ENCODE measurements around the gene PRPF40A. TPM values are rescaled to one million over a fixed set of nuclear protein-coding genes. Genes with fewer than 3 reads are reported as not detected.

The PRPF40A gene
- total RNA-seq, 2 donors from 2014 or later, result 62.0 to 133 TPM

GRCh38 chr2:152609699-152610098 is 107.6 kb downstream of the PRPF40A start:
- Histone ChIP-seq H3K27me3 (replicated peaks; ENCODE audit: insufficient read depth) (no peaks in the 10 kb centered on the region), H3K4me3 (no peak overlapping the region), H3K4me1 (ENCODE audit: control insufficient read depth in 1 of 2, low read depth in 2 of 2) (peaks cover 19 to 30% of the 10 kb centered on the region in 2 donors), H3K36me3 (peaks cover under 1% of the 10 kb centered on the region), H3K27ac (no peak overlapping the region), H3K9me3 (no peaks in the 10 kb centered on the region)
- no peak for ATAC-seq (ENCODE audit: insufficient number of reproducible peaks, low FRiP score, low read depth)
- TF ChIP-seq CTCF (IDR thresholded peaks at IDR 0.05), result no peak
- no peak for DNase-seq (ENCODE audit: low spot score)

GRCh38 chr2:152609154-152609553 is 108.1 kb downstream of the PRPF40A start:
- no peak for TF ChIP-seq CTCF (IDR thresholded peaks at IDR 0.05)
- Histone ChIP-seq H3K4me1 (ENCODE audit: control insufficient read depth in 1 of 2, low read depth in 2 of 2) (peaks cover 19 to 30% of the 10 kb centered on the region in 2 donors), H3K9me3 (no peaks in the 10 kb centered on the region), H3K4me3 (no peak overlapping the region), H3K36me3 (no peaks in the 10 kb centered on the region), H3K27ac (no peak overlapping the region), H3K27me3 (replicated peaks; ENCODE audit: insufficient read depth) (no peaks in the 10 kb centered on the region)
- ATAC-seq (ENCODE audit: insufficient number of reproducible peaks, low FRiP score, low read depth), result no peak
- no peak for DNase-seq (ENCODE audit: low spot score)

DNA sequence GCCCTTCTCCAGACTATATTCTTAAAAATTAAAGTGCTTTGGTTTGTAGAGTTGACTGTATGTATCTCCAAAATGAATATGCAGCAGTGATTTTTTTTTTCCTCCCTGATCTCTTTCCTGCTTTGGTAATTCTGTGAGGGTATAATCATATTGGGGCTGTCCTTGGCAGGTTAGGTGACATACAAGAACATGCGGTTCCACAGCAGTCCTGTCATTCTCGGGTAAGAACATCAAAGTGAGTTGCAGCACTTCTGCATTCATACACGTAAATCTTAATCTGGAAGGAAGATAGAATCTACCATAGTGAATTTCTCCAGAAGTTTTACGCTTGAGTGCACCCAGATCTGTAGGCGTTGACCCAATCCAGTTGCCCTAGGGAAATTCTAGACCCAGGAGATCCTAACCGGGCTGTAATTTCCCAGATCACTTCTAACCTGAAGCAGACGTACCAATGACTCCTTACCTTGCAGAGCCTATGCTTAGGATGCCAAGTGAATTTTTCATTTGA is 109.4 kb downstream of the PRPF40A start:
- H3K36me3 ChIP-seq, result no peaks in the 10 kb centered on the region
- peaks cover 15 to 17% of the 10 kb centered on the region in 2 donors for H3K4me1 ChIP-seq (ENCODE audit: control insufficient read depth in 1 of 2, low read depth in 2 of 2)
- no peaks in the 10 kb centered on the region for H3K27me3 ChIP-seq (replicated peaks; ENCODE audit: insufficient read depth)
- TF ChIP-seq CTCF (IDR thresholded peaks at IDR 0.05), result no peak
- ATAC-seq (ENCODE audit: insufficient number of reproducible peaks, low FRiP score, low read depth) (no peak), DNase-seq (ENCODE audit: low spot score) (no peak)
- no peak overlapping the region for H3K4me3 ChIP-seq
- H3K9me3 ChIP-seq, result no peaks in the 10 kb centered on the region
- no peak overlapping the region for H3K27ac ChIP-seq

GRCh38 chr2:152606941-152607340 is 110.3 kb downstream of the PRPF40A start:
- Histone ChIP-seq H3K4me1 (ENCODE audit: control insufficient read depth in 1 of 2, low read depth in 2 of 2) (peaks cover 6 to 8% of the 10 kb centered on the region in 2 donors), H3K27me3 (replicated peaks; ENCODE audit: insufficient read depth) (no peaks in the 10 kb centered on the region), H3K4me3 (no peak overlapping the region), H3K36me3 (no peaks in the 10 kb centered on the region), H3K9me3 (no peaks in the 10 kb centered on the region), H3K27ac (no peak overlapping the region)
- no peak for TF ChIP-seq CTCF (IDR thresholded peaks at IDR 0.05)
- DNase-seq (ENCODE audit: low spot score), result no peak
- ATAC-seq (ENCODE audit: insufficient number of reproducible peaks, low FRiP score, low read depth), result no peak

- Histone ChIP-seq H3K27ac (no peak overlapping the region), H3K4me1 (ENCODE audit: control insufficient read depth in 1 of 2, low read depth in 2 of 2) (no peaks in the 10 kb centered on the region), H3K27me3 (replicated peaks; ENCODE audit: insufficient read depth) (no peaks in the 10 kb centered on the region), H3K9me3 (no peaks in the 10 kb centered on the region), H3K4me3 (no peak overlapping the region), H3K36me3 (no peaks in the 10 kb centered on the region)
- TF ChIP-seq CTCF (IDR thresholded peaks at IDR 0.05), result no peak
- no peak for DNase-seq (ENCODE audit: low spot score)
- no peak for ATAC-seq (ENCODE audit: insufficient number of reproducible peaks, low FRiP score, low read depth)
Observed at GRCh38 chr2:152606081-152606480, 111.2 kb downstream of the PRPF40A start.

Data from thoracic aorta (tissue), 2 donors.